Esophagus muscularis mucosa (tissue), 4 donors: ENCODE results near the gene CCNY. TPM values are rescaled to one million over a fixed set of nuclear protein-coding genes. Genes with fewer than 3 reads are reported as not detected.
A peak's percentile ranks its signal among the peaks of the same experiment; 100 is the strongest.

ENCODE experiments used
- DNase-seq: peaks from one replicate; pipeline ENCODE4 v3.0.0-alpha.2; 2017; ENCODE audit errors: extremely low spot score
- H3K27ac ChIP-seq, 4 donors: fragments of 200-600 bp; sonication (generic); replicated peaks in 1 of 4; 1 replicate in 3 of 4; 2 replicates in 1 of 4; pipeline ENCODE4 v1.5.1; 2016 to 2019; ENCODE audit warnings: mild to moderate bottlenecking in 1 of 4
- H3K27me3 ChIP-seq, 4 donors: fragments of 200-600 bp; sonication (generic); one replicate each; pipeline versions ENCODE4 v1.5.1 to v1.6.0; 2016 to 2019
- H3K36me3 ChIP-seq, 4 donors: fragments of 200-600 bp; sonication (generic); one replicate each; pipeline ENCODE4 v1.5.1; 2016 to 2019
- H3K4me1 ChIP-seq, 4 donors: fragments of 200-600 bp; sonication (generic); one replicate each; pipeline ENCODE4 v1.5.1; 2016 to 2019
- H3K4me3 ChIP-seq, 4 donors: fragments of 200-600 bp; sonication (generic); 1 replicate in 2 of 4; 2 replicates in 2 of 4; pipeline ENCODE4 v1.5.1; 2016 to 2019; ENCODE audit warnings: mild to moderate bottlenecking in 4 of 4, moderate library complexity in 1 of 4
- H3K9me3 ChIP-seq, 4 donors: fragments of 200-600 bp; sonication (generic); 1 replicate in 3 of 4; 2 replicates in 1 of 4; pipeline ENCODE4 v1.5.1; 2016 to 2019
- EP300 ChIP-seq: sonication (generic); formaldehyde crosslinking; IDR thresholded peaks from one replicate; pipeline ENCODE4 v1.6.1; 2017; ENCODE audit warnings: antibody characterized with exemption
- POLR2A ChIP-seq: fragments of 450-650 bp; IDR thresholded peaks from one replicate; pipeline ENCODE4 v1.6.1; 2017; ENCODE audit warnings: antibody characterized with exemption, moderate library complexity, mild to moderate bottlenecking, low read depth
- POLR2AphosphoS5 ChIP-seq, 2 donors: sonication (generic); formaldehyde crosslinking; IDR thresholded peaks; one replicate each; pipeline ENCODE4 v1.6.1; 2017; ENCODE audit warnings: antibody characterized with exemption in 2 of 2
- WGBS: methylation state at CpG from one replicate; pipeline ENCODE4 v1.1.5; 2018; 5-methylcytosine and 5-hydroxymethylcytosine counted together
- intact Hi-C: fragments of 100-400 bp; cut with DNase I; formaldehyde crosslinking; loops from one replicate; pipeline ENCODE4 v1.15.1; 2023
- total RNA-seq, 4 donors: library from RNA; depleted of rRNA; stranded (reverse); fragments of >200 nt; gene quantifications; one replicate each; pipeline versions ENCODE4 v1.1.0 to v1.2.1, GENCODE V29; 2016
- TF ChIP-seq, protein P1 (sequence below), 3 experiments: fragments of 200-600 bp in 2 of 3; fragments of 450-650 bp in 1 of 3; sonication (generic) in 2 of 3; IDR thresholded peaks; one replicate each; pipeline ENCODE4 v1.5.1; 2017 to 2019; ENCODE audit warnings: antibody characterized with exemption in 3 of 3, mild to moderate bottlenecking in 2 of 3, moderate library complexity in 1 of 3

Gene CCNY
- total RNA-seq, 4 donors from 2014 or later: 36.6 to 53.5 (median 47.0) TPM

GRCh38 chr10:35545878-35546590 lies 209.7 kb downstream of the CCNY start:
- WGBS: 61% methylated on average over 6 of the region's 6 CpGs
- peaks cover 0 to 18% (median 12%) of the 10 kb centered on the region in 4 donors for H3K4me1 ChIP-seq

DNA sequence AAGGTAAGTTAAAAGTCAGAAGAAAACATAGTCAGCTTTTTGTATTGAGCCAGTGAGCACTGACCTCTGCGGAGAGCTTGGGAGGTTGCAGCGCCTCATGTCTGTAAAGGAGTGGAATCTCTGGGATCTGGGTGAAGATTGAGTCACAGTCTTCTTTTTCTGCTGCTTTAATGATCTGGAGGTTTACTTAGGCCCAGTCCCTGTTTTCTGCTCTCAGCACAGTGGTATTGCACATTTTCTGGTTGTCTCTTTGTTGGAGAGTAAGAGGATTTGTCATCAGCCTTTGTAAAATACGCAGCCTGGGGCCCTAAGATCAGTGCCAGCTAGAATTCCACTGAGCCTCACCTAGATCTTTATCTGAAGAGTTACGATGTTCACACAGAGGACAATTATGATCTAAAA lies 210.5 kb downstream of the CCNY start:
- TF ChIP-seq POLR2A: no peak
- TF ChIP-seq, protein P1, sequence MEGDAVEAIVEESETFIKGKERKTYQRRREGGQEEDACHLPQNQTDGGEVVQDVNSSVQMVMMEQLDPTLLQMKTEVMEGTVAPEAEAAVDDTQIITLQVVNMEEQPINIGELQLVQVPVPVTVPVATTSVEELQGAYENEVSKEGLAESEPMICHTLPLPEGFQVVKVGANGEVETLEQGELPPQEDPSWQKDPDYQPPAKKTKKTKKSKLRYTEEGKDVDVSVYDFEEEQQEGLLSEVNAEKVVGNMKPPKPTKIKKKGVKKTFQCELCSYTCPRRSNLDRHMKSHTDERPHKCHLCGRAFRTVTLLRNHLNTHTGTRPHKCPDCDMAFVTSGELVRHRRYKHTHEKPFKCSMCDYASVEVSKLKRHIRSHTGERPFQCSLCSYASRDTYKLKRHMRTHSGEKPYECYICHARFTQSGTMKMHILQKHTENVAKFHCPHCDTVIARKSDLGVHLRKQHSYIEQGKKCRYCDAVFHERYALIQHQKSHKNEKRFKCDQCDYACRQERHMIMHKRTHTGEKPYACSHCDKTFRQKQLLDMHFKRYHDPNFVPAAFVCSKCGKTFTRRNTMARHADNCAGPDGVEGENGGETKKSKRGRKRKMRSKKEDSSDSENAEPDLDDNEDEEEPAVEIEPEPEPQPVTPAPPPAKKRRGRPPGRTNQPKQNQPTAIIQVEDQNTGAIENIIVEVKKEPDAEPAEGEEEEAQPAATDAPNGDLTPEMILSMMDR (IDR thresholded peaks at IDR 0.05): no peak
- TF ChIP-seq EP300: no peak
- TF ChIP-seq POLR2AphosphoS5 (IDR thresholded peaks at IDR 0.05): no peak
- Histone ChIP-seq H3K4me1 (peaks cover 0 to 18% (median 12%) of the 10 kb centered on the region in 4 donors), H3K4me3 (no peak overlapping the region), H3K9me3 (no peaks in the 10 kb centered on the region), H3K36me3 (peaks cover 2 to 37% (median 18%) of the 10 kb centered on the region in 4 donors), H3K27me3 (no peaks in the 10 kb centered on the region), H3K27ac (no peak overlapping the region)
- intact Hi-C loops: no loop called here
- 93% methylated on average over 4 of the region's 4 CpGs for WGBS
- DNase-seq: peak; percentile 66

More at GRCh38 chr10:35545878-35546590, 209.7 kb downstream of the CCNY start:
- H3K27ac ChIP-seq: no peak overlapping the region
- intact Hi-C loops: no loop called here
- no peak for TF ChIP-seq POLR2A
- no peak for TF ChIP-seq EP300
- TF ChIP-seq, protein P1 (IDR thresholded peaks at IDR 0.05): no peak
- TF ChIP-seq POLR2AphosphoS5 (IDR thresholded peaks at IDR 0.05): no peak
- DNase-seq: no peak
- H3K27me3 ChIP-seq: no peaks in the 10 kb centered on the region
- H3K4me3 ChIP-seq: no peak overlapping the region
- H3K9me3 ChIP-seq: no peaks in the 10 kb centered on the region
- H3K36me3 ChIP-seq: peaks cover 2 to 40% (median 19%) of the 10 kb centered on the region in 4 donors

GRCh38 chr10:35552650-35553342 lies 216.5 kb downstream of the CCNY start:
- intact Hi-C loops: no loop called here
- Histone ChIP-seq H3K36me3 (peaks cover 2 to 48% (median 15%) of the 10 kb centered on the region in 4 donors), H3K4me3 (no peak overlapping the region), H3K27me3 (no peaks in the 10 kb centered on the region), H3K4me1 (no peaks in the 10 kb centered on the region), H3K27ac (no peak overlapping the region), H3K9me3 (no peaks in the 10 kb centered on the region)
- TF ChIP-seq POLR2AphosphoS5 (IDR thresholded peaks at IDR 0.05) (no peak), POLR2A (no peak), EP300 (no peak)
- TF ChIP-seq, protein P1 (IDR thresholded peaks at IDR 0.05): no peak
- DNase-seq: peak; percentile 37
- 86% methylated on average over 6 of the region's 7 CpGs for whole genome bisulfite sequencing

DNA sequence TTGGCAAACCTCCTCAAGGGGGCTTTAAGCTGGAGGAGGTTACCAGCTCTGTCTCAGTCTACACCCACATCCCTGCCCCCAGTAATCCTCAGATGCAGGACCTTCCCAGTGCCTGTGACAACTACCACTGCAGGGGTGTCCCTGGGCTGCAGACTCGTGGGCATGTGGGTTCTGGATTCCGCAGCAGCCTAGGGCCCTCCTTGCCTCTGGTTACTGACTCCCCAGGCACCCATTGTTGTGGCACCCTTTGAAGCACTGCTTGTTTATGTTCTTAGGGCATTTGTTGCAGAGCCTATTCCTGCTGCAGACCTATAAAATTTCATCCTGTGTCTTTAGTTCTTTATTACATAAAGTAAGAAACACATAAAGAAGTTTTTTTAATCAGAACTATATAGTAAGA lies 217.7 kb downstream of the CCNY start:
- Histone ChIP-seq H3K4me1 (no peaks in the 10 kb centered on the region), H3K36me3 (peaks cover 2 to 52% (median 14%) of the 10 kb centered on the region in 4 donors), H3K4me3 (no peak overlapping the region), H3K27me3 (no peaks in the 10 kb centered on the region), H3K27ac (no peak overlapping the region), H3K9me3 (no peaks in the 10 kb centered on the region)
- DNase-seq: peak; percentile 47
- WGBS: 64% methylated on average over 2 of the region's 2 CpGs
- no peak for TF ChIP-seq POLR2AphosphoS5 (IDR thresholded peaks at IDR 0.05)
- intact Hi-C loops: no loop called here

- Histone ChIP-seq H3K27ac (no peak overlapping the region), H3K27me3 (no peaks in the 10 kb centered on the region), H3K4me3 (no peak overlapping the region), H3K4me1 (no peaks in the 10 kb centered on the region), H3K9me3 (no peaks in the 10 kb centered on the region), H3K36me3 (peaks cover 0 to 50% (median 12%) of the 10 kb centered on the region in 4 donors)
- WGBS: 85% methylated on average over 3 of the region's 3 CpGs
- peak; percentile 64 for DNase-seq
- intact Hi-C loops: no loop called here
- TF ChIP-seq EP300: no peak
- no peak for TF ChIP-seq POLR2A
- TF ChIP-seq, protein P1 (IDR thresholded peaks at IDR 0.05): no peak
- no peak for TF ChIP-seq POLR2AphosphoS5 (IDR thresholded peaks at IDR 0.05)
Measured at GRCh38 chr10:35554461-35555056, 218.2 kb downstream of the CCNY start.
